ACC112 (cell line): ENCODE data around the gene ZBTB16.

Experiments
- H2AFZ ChIP-seq: fragments of 200-600 bp; sonication (generic); one replicate; pipeline ENCODE4 v1.6.0; 2017; ENCODE audit warnings: antibody characterized with exemption, low read length; ENCODE audit not compliant: unreplicated experiment
- H3K27ac ChIP-seq: fragments of 200-600 bp; sonication (generic); 2 replicates; pipeline ENCODE4 v1.5.1; 2014; ENCODE audit warnings: low read depth, mild to moderate bottlenecking, antibody characterized with exemption, low read length, moderate library complexity
- H3K27me3 ChIP-seq: fragments of 200-600 bp; sonication (generic); 2 replicates; pipeline ENCODE4 v1.6.1; 2014; ENCODE audit warnings: mild to moderate bottlenecking, antibody characterized with exemption, low read length, moderate library complexity, mixed read lengths; ENCODE audit not compliant: insufficient read depth
- H3K36me3 ChIP-seq: fragments of 200-600 bp; sonication (generic); 2 replicates; pipeline ENCODE4 v1.6.1; 2016; ENCODE audit warnings: mild to moderate bottlenecking, antibody characterized with exemption, low read length, moderate library complexity, mixed read lengths; ENCODE audit not compliant: insufficient read depth
- H3K4me1 ChIP-seq: fragments of 200-600 bp; sonication (generic); one replicate; pipeline ENCODE4 v1.6.1; 2016; ENCODE audit warnings: low read length, mixed read lengths; ENCODE audit not compliant: insufficient read depth, unreplicated experiment, control insufficient read depth
- H3K4me3 ChIP-seq: fragments of 200-600 bp; sonication (generic); 2 replicates; pipeline ENCODE4 v1.5.1; 2014; ENCODE audit warnings: mild to moderate bottlenecking, low read depth, low read length
- H3K79me2 ChIP-seq: fragments of 200-600 bp; sonication (generic); one replicate; pipeline ENCODE4 v1.6.0; 2016; ENCODE audit warnings: low read length; ENCODE audit not compliant: control insufficient read depth, unreplicated experiment, insufficient read depth

Gene ZBTB16

GRCh38 chr11:114260077-114260476, 200.6 kb downstream of the ZBTB16 start:
- peaks cover 3% of the 10 kb centered on the region; the same call in 1 of the 2 replicates for H3K36me3 ChIP-seq
- H3K79me2 ChIP-seq: no peaks in the 10 kb centered on the region
- H3K27ac ChIP-seq: no peak overlapping the region
- no peaks in the 10 kb centered on the region for H3K27me3 ChIP-seq
- no peak overlapping the region for H2AFZ ChIP-seq
- no peak overlapping the region for H3K4me3 ChIP-seq
- H3K4me1 ChIP-seq: peaks cover 21% of the 10 kb centered on the region

GRCh38 chr11:114260483-114260882, 201.0 kb downstream of the ZBTB16 start:
- no peak overlapping the region for H3K27ac ChIP-seq

GRCh38 chr11:114261791-114262190, 202.3 kb downstream of the ZBTB16 start:
- no peaks in the 10 kb centered on the region for H3K27me3 ChIP-seq

More at GRCh38 chr11:114260483-114260882, 201.0 kb downstream of the ZBTB16 start:
- H3K36me3 ChIP-seq: peaks cover 3% of the 10 kb centered on the region; the same call in 1 of the 2 replicates
- H3K4me1 ChIP-seq: peaks cover 21% of the 10 kb centered on the region
- H3K4me3 ChIP-seq: no peak overlapping the region
- no peaks in the 10 kb centered on the region for H3K27me3 ChIP-seq
- no peak overlapping the region for H2AFZ ChIP-seq
- H3K79me2 ChIP-seq: no peaks in the 10 kb centered on the region

GRCh38 chr11:114262681-114263512, 203.4 kb downstream of the ZBTB16 start:
- H3K79me2 ChIP-seq: no peaks in the 10 kb centered on the region
- H2AFZ ChIP-seq: no peak overlapping the region
- H3K4me3 ChIP-seq: no peak overlapping the region
- H3K36me3 ChIP-seq: no peaks in the 10 kb centered on the region
- peaks cover 10% of the 10 kb centered on the region for H3K4me1 ChIP-seq
- no peaks in the 10 kb centered on the region for H3K27me3 ChIP-seq
- H3K27ac ChIP-seq: no peak overlapping the region

More at GRCh38 chr11:114261791-114262190, 202.3 kb downstream of the ZBTB16 start:
- Histone ChIP-seq H3K4me1 (peaks cover 21% of the 10 kb centered on the region), H2AFZ (no peak overlapping the region), H3K4me3 (no peak overlapping the region), H3K36me3 (no peaks in the 10 kb centered on the region), H3K27ac (no peak overlapping the region), H3K79me2 (no peaks in the 10 kb centered on the region)

- Histone ChIP-seq H3K27me3 (no peaks in the 10 kb centered on the region), H3K4me3 (no peak overlapping the region), H3K36me3 (no peaks in the 10 kb centered on the region), H3K79me2 (no peaks in the 10 kb centered on the region), H2AFZ (no peak overlapping the region), H3K4me1 (peaks cover 2% of the 10 kb centered on the region), H3K27ac (no peak overlapping the region)
Observed at GRCh38 chr11:114263513-114264170, 204.1 kb downstream of the ZBTB16 start.

- Histone ChIP-seq H3K4me3 (no peak overlapping the region), H2AFZ (no peak overlapping the region), H3K79me2 (no peaks in the 10 kb centered on the region), H3K36me3 (no peaks in the 10 kb centered on the region), H3K27ac (no peak overlapping the region), H3K27me3 (no peaks in the 10 kb centered on the region), H3K4me1 (no peaks in the 10 kb centered on the region)
Observed at GRCh38 chr11:114264381-114264780, 204.9 kb downstream of the ZBTB16 start.

GRCh38 chr11:114265122-114265878, 205.8 kb downstream of the ZBTB16 start:
- H3K36me3 ChIP-seq: no peaks in the 10 kb centered on the region
- no peak overlapping the region for H3K4me3 ChIP-seq
- H3K4me1 ChIP-seq: no peaks in the 10 kb centered on the region
- H3K79me2 ChIP-seq: no peaks in the 10 kb centered on the region
- no peaks in the 10 kb centered on the region for H3K27me3 ChIP-seq
- H3K27ac ChIP-seq: no peak overlapping the region
- no peak overlapping the region for H2AFZ ChIP-seq

- H3K4me3 ChIP-seq: no peak overlapping the region
- no peaks in the 10 kb centered on the region for H3K79me2 ChIP-seq
- H2AFZ ChIP-seq: no peak overlapping the region
- H3K27me3 ChIP-seq: no peaks in the 10 kb centered on the region
- no peak overlapping the region for H3K27ac ChIP-seq
- H3K36me3 ChIP-seq: no peaks in the 10 kb centered on the region
- H3K4me1 ChIP-seq: no peaks in the 10 kb centered on the region
Observed at GRCh38 chr11:114269498-114269897, 210.0 kb downstream of the ZBTB16 start.

- Histone ChIP-seq H3K79me2 (no peaks in the 10 kb centered on the region), H2AFZ (no peak overlapping the region), H3K36me3 (no peaks in the 10 kb centered on the region), H3K27ac (no peak overlapping the region), H3K4me3 (no peak overlapping the region), H3K27me3 (no peaks in the 10 kb centered on the region), H3K4me1 (no peaks in the 10 kb centered on the region)
Observed at GRCh38 chr11:114270531-114271270, 211.2 kb downstream of the ZBTB16 start.

- no peaks in the 10 kb centered on the region for H3K36me3 ChIP-seq
- no peak overlapping the region for H3K27ac ChIP-seq
- no peak overlapping the region for H3K4me3 ChIP-seq
- H2AFZ ChIP-seq: no peak overlapping the region
- H3K27me3 ChIP-seq: no peaks in the 10 kb centered on the region
- no peaks in the 10 kb centered on the region for H3K4me1 ChIP-seq
- H3K79me2 ChIP-seq: no peaks in the 10 kb centered on the region
Observed at GRCh38 chr11:114271316-114271715, 211.8 kb downstream of the ZBTB16 start.
